H1 (cell line): ENCODE measurements around the gene TEX264. TPM values are rescaled to one million over a fixed set of nuclear protein-coding genes. Genes with fewer than 3 reads are reported as not detected.
A peak's percentile ranks its signal among the peaks of the same experiment; 100 is the strongest.

Experiments
- GTF2F1 ChIP-seq: IDR thresholded peaks from 2 replicates; pipeline ENCODE4 v1.6.1; 2012; ENCODE audit warnings: low read depth, low read length, improper control_type of control experiment, borderline replicate concordance
- JUN ChIP-seq: IDR thresholded peaks from 2 replicates; pipeline ENCODE4 v1.6.1; 2011; ENCODE audit warnings: low read depth, mild to moderate bottlenecking, improper control_type of control experiment, low read length
- JUND ChIP-seq: IDR thresholded peaks from 2 replicates; pipeline ENCODE4 v1.6.1; 2011; ENCODE audit warnings: mild to moderate bottlenecking, improper control_type of control experiment, low read length
- NANOG ChIP-seq: IDR thresholded peaks from 2 replicates; pipeline ENCODE4 v1.6.1; 2011; ENCODE audit warnings: low read length, low read depth, mild to moderate bottlenecking, inconsistent platforms; ENCODE audit not compliant: insufficient read depth, poor library complexity, severe bottlenecking
- TAF7 ChIP-seq: optimal IDR thresholded peaks from 2 replicates; pipeline ENCODE3; 2011; ENCODE audit warnings: low read depth, mild to moderate bottlenecking, inconsistent platforms, low read length, moderate library complexity, borderline replicate concordance
- polyA plus RNA-seq, 7 experiments: library from polyadenylated mRNA; depleted of rRNA in 3 of 7; stranded (reverse) in 5 of 7; unstranded in 2 of 7; fragments of >200 nt in 5 of 7; fragments of 200-250 nt in 2 of 7; gene quantifications; 1 replicate in 5 of 7; 2 replicates in 1 of 7; 4 replicates in 1 of 7; pipeline versions ENCODE4 v1.2.1 to v1.2.3, GENCODE V29; 2011 to 2013; ENCODE audit warnings: missing spikeins in 2 of 7, mixed read lengths in 2 of 7
- total RNA-seq: library from RNA; stranded (reverse); fragmentation: NEBNext Ultra II Directional; extraction: Animal tissue kit (Norgen Biotek cat#: 25700); gene quantifications from 2 replicates; pipeline ENCODE4 v1.2.1, GENCODE V29; 2021
- TF ChIP-seq, protein P1 (sequence below): IDR thresholded peaks from 2 replicates; pipeline ENCODE4 v1.6.1; 2012; ENCODE audit warnings: inconsistent platforms

Gene TEX264
- total and polyA plus RNA-seq, 2 of the 8 experiments (the other 6 are each of a cell fraction or from before 2014, with no cell fraction given), result 11.2 to 35.6 TPM

DNA sequence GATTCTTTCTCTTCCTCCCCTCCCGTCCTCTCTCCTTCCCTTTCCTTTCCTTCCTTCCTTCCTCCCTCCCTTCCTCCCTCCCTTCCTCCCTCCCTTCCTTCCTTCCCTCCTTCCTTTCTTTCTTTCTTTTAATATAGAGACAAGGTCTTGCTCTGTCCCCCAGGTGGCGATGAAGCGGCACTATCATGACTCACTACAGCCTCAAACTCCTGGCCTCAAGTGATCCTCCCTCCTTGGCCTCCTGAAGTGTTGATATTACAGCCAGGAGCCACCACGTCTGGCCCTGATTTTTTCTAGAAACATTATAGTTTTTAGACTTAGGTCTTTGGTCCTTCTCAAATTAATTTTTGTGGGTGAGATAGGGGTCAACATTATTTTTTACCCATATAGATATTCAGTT is 51.3 kb downstream of the TEX264 start (continued):
- TF ChIP-seq, protein P1, sequence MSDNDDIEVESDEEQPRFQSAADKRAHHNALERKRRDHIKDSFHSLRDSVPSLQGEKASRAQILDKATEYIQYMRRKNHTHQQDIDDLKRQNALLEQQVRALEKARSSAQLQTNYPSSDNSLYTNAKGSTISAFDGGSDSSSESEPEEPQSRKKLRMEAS, result no peak
- TF ChIP-seq JUN (no peak), JUND (peak; percentile 80), NANOG (no peak), TAF7 (no peak), GTF2F1 (no peak)
